ENCODE measurements around the gene SLC47A2.

DNA sequence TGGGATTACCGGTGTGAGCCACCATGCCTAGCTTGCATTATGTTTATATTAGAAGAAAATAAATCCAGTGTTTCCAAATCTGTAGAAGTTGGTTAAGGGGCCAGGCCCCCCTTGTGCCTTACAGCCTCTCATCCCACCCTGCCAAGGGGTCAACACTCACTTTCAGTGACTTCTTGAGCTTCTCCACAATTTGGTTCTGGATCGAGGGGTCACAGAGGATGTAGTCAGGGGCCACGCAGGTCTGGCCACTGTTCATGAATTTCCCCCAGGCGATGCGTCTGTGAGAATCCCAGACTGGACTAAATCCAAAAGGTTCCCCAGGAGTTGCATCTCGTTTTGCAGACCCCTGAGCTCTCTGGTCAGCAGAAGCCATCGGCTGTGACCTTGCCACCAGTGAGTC lies 24.5 kb upstream of the SLC47A2 start:
- no peak for TF ChIP-seq EZH2 (IDR thresholded peaks at IDR 0.05; ENCODE audit: insufficient read depth, poor library complexity, severe bottlenecking)
- TF ChIP-seq EZH2phosphoT487 (IDR thresholded peaks at IDR 0.05; ENCODE audit: insufficient read depth, low read depth): no peak
